ENCODE measurements around the gene CD58. TPM values are rescaled to one million over a fixed set of nuclear protein-coding genes. Genes with fewer than 3 reads are reported as not detected.

The CD58 gene
- total and polyA plus RNA-seq, 7 donors: 4.7 to 11.9 (median 7.8) TPM

GRCh38 chr1:116485071-116485735 is 85.6 kb downstream of the CD58 start:
- Histone ChIP-seq H3K9me3 (no peaks in the 10 kb centered on the region), H3K27me3 (ENCODE audit: insufficient read depth in 3 of 3, low read length in 2 of 3) (no peaks in the 10 kb centered on the region), H3K4me1 (peaks cover 14% of the 10 kb centered on the region), H3K27ac (no peak overlapping the region), H3K36me3 (ENCODE audit: insufficient read depth in 1 of 2, low read depth in 1 of 2) (no peaks in the 10 kb centered on the region), H3K4me3 (no peak overlapping the region)
- ATAC-seq: peak; percentile 83 to 93 (median 87)
- DNase-seq: peak; percentile 88 to 95
- TF ChIP-seq, protein P1, sequence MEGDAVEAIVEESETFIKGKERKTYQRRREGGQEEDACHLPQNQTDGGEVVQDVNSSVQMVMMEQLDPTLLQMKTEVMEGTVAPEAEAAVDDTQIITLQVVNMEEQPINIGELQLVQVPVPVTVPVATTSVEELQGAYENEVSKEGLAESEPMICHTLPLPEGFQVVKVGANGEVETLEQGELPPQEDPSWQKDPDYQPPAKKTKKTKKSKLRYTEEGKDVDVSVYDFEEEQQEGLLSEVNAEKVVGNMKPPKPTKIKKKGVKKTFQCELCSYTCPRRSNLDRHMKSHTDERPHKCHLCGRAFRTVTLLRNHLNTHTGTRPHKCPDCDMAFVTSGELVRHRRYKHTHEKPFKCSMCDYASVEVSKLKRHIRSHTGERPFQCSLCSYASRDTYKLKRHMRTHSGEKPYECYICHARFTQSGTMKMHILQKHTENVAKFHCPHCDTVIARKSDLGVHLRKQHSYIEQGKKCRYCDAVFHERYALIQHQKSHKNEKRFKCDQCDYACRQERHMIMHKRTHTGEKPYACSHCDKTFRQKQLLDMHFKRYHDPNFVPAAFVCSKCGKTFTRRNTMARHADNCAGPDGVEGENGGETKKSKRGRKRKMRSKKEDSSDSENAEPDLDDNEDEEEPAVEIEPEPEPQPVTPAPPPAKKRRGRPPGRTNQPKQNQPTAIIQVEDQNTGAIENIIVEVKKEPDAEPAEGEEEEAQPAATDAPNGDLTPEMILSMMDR (IDR thresholded peaks at IDR 0.05): peak; percentile 96
- intact Hi-C loops (cut with DNase I): loop anchor here (2.0 to 10.0 kb wide), 4 partner anchors 113 to 334 kb away; partner anchors contain the start of gene ATP1A1 (in 1 of the 2)
- 26 to 32% (median 27%) methylated on average over 6 of the region's 6 CpGs for WGBS, 3 donors

DNA sequence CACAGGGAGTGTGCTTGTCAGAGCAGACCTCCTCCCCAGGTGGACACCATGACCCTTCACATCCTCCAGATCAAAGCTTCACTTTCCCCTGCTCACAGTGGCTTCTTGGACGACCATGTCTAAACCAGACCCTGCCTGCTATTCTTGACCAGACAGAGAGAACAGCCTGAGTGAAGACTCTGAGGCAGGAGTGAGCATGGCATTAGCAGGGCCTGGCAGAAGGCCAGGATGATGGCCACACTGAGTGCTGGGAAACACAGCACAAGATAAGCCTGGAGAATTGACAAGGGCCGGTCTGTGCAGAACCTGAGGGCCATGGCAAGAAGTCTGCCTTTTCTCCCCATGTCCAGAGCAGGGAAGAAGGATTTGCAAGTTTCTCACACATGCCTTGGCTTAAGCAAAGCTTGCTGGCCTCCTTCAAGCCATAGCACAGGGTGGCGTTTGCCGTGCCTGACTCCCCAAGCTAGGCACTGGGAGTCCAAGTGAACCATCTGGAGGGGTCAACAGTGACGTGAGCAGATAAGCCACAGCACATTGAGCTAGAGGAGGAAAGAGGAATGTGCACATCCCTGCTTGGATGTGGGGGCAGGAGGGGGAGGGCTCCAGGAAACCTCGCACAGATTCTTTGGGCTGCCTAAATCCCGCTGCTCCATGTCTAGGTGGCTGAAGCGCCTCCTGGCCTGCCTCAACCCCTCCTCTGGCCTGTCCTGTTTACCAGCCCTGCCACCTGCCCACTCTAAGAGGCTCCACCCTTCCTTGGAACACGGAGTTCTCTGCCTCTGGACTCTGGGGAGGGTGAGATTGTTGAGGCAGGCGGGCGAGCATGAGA is 87.1 kb downstream of the CD58 start:
- peak in 1 of 4 donors; percentile 26 for ATAC-seq
- Histone ChIP-seq H3K27me3 (ENCODE audit: insufficient read depth in 3 of 3, low read length in 2 of 3) (no peaks in the 10 kb centered on the region), H3K9me3 (no peaks in the 10 kb centered on the region), H3K36me3 (ENCODE audit: insufficient read depth in 1 of 2, low read depth in 1 of 2) (no peaks in the 10 kb centered on the region), H3K4me1 (peaks cover 14% of the 10 kb centered on the region), H3K27ac (no peak overlapping the region), H3K4me3 (no peak overlapping the region)
- intact Hi-C loops (cut with DNase I): loop anchor here (2.0 to 10.0 kb wide), 2 partner anchors 219 to 333 kb away; no protein-coding TSS in a partner anchor
- TF ChIP-seq, protein P1 (IDR thresholded peaks at IDR 0.05): no peak
- 70 to 88% (median 72%) methylated on average over 11 of the region's 11 CpGs for WGBS, 3 donors
- DNase-seq: no peak

DNA sequence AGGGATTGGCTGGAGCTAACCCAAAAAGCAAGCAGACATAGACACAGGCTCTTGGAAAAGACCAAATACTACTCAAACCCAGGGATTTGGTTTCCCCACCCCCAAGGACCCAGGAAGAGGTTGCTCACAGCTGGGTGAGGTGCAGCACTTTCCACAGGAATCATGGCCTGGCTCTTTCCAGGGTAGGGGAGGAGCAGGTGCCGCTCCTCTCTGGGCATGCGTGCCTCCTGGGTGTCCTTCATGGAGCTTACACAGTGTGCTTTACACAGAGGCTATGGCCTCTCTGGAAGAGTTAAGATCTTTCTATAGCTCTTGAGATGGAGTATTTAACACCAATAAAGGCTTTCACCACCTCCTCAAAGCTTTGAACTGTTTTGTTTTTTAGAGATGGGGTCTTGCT is 88.3 kb downstream of the CD58 start:
- Histone ChIP-seq H3K4me1 (peaks cover 19% of the 10 kb centered on the region), H3K36me3 (ENCODE audit: insufficient read depth in 1 of 2, low read depth in 1 of 2) (no peaks in the 10 kb centered on the region), H3K27ac (no peak overlapping the region), H3K9me3 (no peaks in the 10 kb centered on the region), H3K27me3 (ENCODE audit: insufficient read depth in 3 of 3, low read length in 2 of 3) (no peaks in the 10 kb centered on the region), H3K4me3 (no peak overlapping the region)
- 83 to 85% (median 85%) methylated on average over 2 of the region's 2 CpGs for WGBS, 3 donors
- DNase-seq: no peak
- no peak for ATAC-seq
- TF ChIP-seq, protein P1 (IDR thresholded peaks at IDR 0.05): no peak
- intact Hi-C loops (cut with DNase I): loop anchor here in 1 of 2 donors (10.0 kb wide), 1 partner anchor 218 kb away; no protein-coding TSS in a partner anchor

- Histone ChIP-seq H3K27ac (no peak overlapping the region), H3K27me3 (ENCODE audit: insufficient read depth in 3 of 3, low read length in 2 of 3) (no peaks in the 10 kb centered on the region), H3K36me3 (ENCODE audit: insufficient read depth in 1 of 2, low read depth in 1 of 2) (no peaks in the 10 kb centered on the region), H3K9me3 (no peaks in the 10 kb centered on the region), H3K4me3 (no peak overlapping the region), H3K4me1 (peaks cover 24% of the 10 kb centered on the region)
- 80 to 92% (median 90%) methylated on average over 3 of the region's 3 CpGs for WGBS, 3 donors
- intact Hi-C loops (cut with DNase I): loop anchor here in 1 of 2 donors (10.0 kb wide), 1 partner anchor 217 kb away; no protein-coding TSS in a partner anchor
- TF ChIP-seq, protein P1 (IDR thresholded peaks at IDR 0.05): no peak
- DNase-seq (no peak), ATAC-seq (no peak)
These were observed 88.9 kb downstream of the CD58 start for GRCh38 chr1:116481934-116482333.

Data from psoas muscle (tissue), 8 donors.